BE2C (cell line): Measurements from ENCODE around the gene TBX15.

Source experiments
- DNase-seq: peaks from one replicate; pipeline ENCODE4 v3.0.0-alpha.2; 2020
- H3K27me3 ChIP-seq: fragments of 250-450 bp; sonication (Bioruptor Pico); 2 replicates; pipeline ENCODE4 v1.5.1; 2020; ENCODE audit warnings: mild to moderate bottlenecking
- H3K36me3 ChIP-seq: fragments of 250-450 bp; sonication (Bioruptor Pico); 2 replicates; pipeline ENCODE4 v1.5.1; 2020; ENCODE audit warnings: mild to moderate bottlenecking
- H3K4me1 ChIP-seq: fragments of 250-450 bp; sonication (Bioruptor Pico); 2 replicates; pipeline ENCODE4 v1.5.1; 2020
- H3K4me3 ChIP-seq: 2 replicates; pipeline ENCODE4 v1.5.1; 2011; ENCODE audit warnings: low read depth, low read length
- H3K9me3 ChIP-seq: fragments of 250-450 bp; sonication (Bioruptor Pico); 2 replicates; pipeline ENCODE4 v1.5.1; 2020
- CTCF ChIP-seq: IDR thresholded peaks from 2 replicates; pipeline ENCODE4 v1.5.1; 2012; ENCODE audit warnings: mild to moderate bottlenecking, low read depth, low read length

Gene TBX15

GRCh38 chr1:118973032-118973431 lies 15.1 kb downstream of the TBX15 start:
- TF ChIP-seq CTCF, result no peak
- Histone ChIP-seq H3K9me3 (no peaks in the 10 kb centered on the region), H3K36me3 (no peaks in the 10 kb centered on the region), H3K4me1 (no peaks in the 10 kb centered on the region), H3K4me3 (no peak overlapping the region), H3K27me3 (peaks cover 36% of the 10 kb centered on the region)
- DNase-seq, result no peak

- no peak overlapping the region for H3K4me3 ChIP-seq
- H3K36me3 ChIP-seq, result no peaks in the 10 kb centered on the region
- H3K4me1 ChIP-seq, result no peaks in the 10 kb centered on the region
- no peak for DNase-seq
- no peaks in the 10 kb centered on the region for H3K9me3 ChIP-seq
- H3K27me3 ChIP-seq, result peaks cover 16% of the 10 kb centered on the region
- TF ChIP-seq CTCF, result no peak
Measured at GRCh38 chr1:118970451-118970850, 17.7 kb downstream of the TBX15 start.

- no peak for TF ChIP-seq CTCF
- Histone ChIP-seq H3K27me3 (no peaks in the 10 kb centered on the region), H3K36me3 (no peaks in the 10 kb centered on the region), H3K9me3 (no peaks in the 10 kb centered on the region), H3K4me1 (no peaks in the 10 kb centered on the region), H3K4me3 (no peak overlapping the region)
- no peak for DNase-seq
Measured at GRCh38 chr1:118963456-118964430, 24.4 kb downstream of the TBX15 start.

- Histone ChIP-seq H3K9me3 (no peaks in the 10 kb centered on the region), H3K36me3 (no peaks in the 10 kb centered on the region), H3K4me3 (no peak overlapping the region), H3K4me1 (no peaks in the 10 kb centered on the region), H3K27me3 (no peaks in the 10 kb centered on the region)
- TF ChIP-seq CTCF, result no peak
- DNase-seq, result no peak
Measured at GRCh38 chr1:118963138-118963455, 25.0 kb downstream of the TBX15 start.

GRCh38 chr1:118961156-118961555 lies 27.0 kb downstream of the TBX15 start:
- H3K4me1 ChIP-seq, result no peaks in the 10 kb centered on the region
- H3K4me3 ChIP-seq, result no peak overlapping the region
- no peaks in the 10 kb centered on the region for H3K27me3 ChIP-seq
- no peak for DNase-seq
- no peak for TF ChIP-seq CTCF
- no peaks in the 10 kb centered on the region for H3K36me3 ChIP-seq
- H3K9me3 ChIP-seq, result no peaks in the 10 kb centered on the region

GRCh38 chr1:118960567-118961136 lies 27.5 kb downstream of the TBX15 start:
- Histone ChIP-seq H3K4me1 (no peaks in the 10 kb centered on the region), H3K4me3 (no peak overlapping the region), H3K9me3 (no peaks in the 10 kb centered on the region), H3K27me3 (no peaks in the 10 kb centered on the region), H3K36me3 (no peaks in the 10 kb centered on the region)
- DNase-seq, result no peak
- no peak for TF ChIP-seq CTCF
